Activated T-helper 1 cell treated with Interleukin-2 at 50 U/mL for 16 hours (primary cell): ENCODE results near the gene DLG1.

ENCODE experiments used
- DNase-seq: peaks from one replicate; pipeline ENCODE4 v3.0.0-alpha.2; 2020; ENCODE audit warnings: low read depth

Gene DLG1

GRCh38 chr3:197014942-197015575 is 283.4 kb downstream of the DLG1 start:
- DNase-seq, result no peak

- no peak for DNase-seq
Measured at GRCh38 chr3:197014024-197014423, 284.4 kb downstream of the DLG1 start.

GRCh38 chr3:197012540-197012883 is 285.9 kb downstream of the DLG1 start:
- no peak for DNase-seq

- DNase-seq, result no peak
Measured at GRCh38 chr3:197011780-197012539, 286.5 kb downstream of the DLG1 start.

- no peak for DNase-seq
Measured at GRCh38 chr3:197010556-197011351, 287.7 kb downstream of the DLG1 start.

- DNase-seq, result no peak
Measured at GRCh38 chr3:197009532-197010019, 288.8 kb downstream of the DLG1 start.

- DNase-seq, result no peak
Measured at GRCh38 chr3:197008436-197009209, 289.8 kb downstream of the DLG1 start.

- no peak for DNase-seq
Measured at GRCh38 chr3:197007953-197008352, 290.5 kb downstream of the DLG1 start.

GRCh38 chr3:197007296-197007940 is 291.0 kb downstream of the DLG1 start:
- DNase-seq, result no peak

GRCh38 chr3:197006860-197007259 is 291.6 kb downstream of the DLG1 start:
- no peak for DNase-seq

GRCh38 chr3:197006446-197006845 is 292.0 kb downstream of the DLG1 start:
- no peak for DNase-seq

- no peak for DNase-seq
Measured at GRCh38 chr3:197003461-197004385, 294.7 kb downstream of the DLG1 start.

GRCh38 chr3:197002701-197003454 is 295.5 kb downstream of the DLG1 start:
- DNase-seq, result peak; percentile 66

GRCh38 chr3:197001972-197002700 is 296.3 kb downstream of the DLG1 start:
- no peak for DNase-seq

- no peak for DNase-seq
Measured at GRCh38 chr3:197001106-197001971, 297.1 kb downstream of the DLG1 start.

GRCh38 chr3:197000211-197000610 is 298.2 kb downstream of the DLG1 start:
- no peak for DNase-seq

- no peak for DNase-seq
Measured at GRCh38 chr3:196998966-196999760, 299.2 kb downstream of the DLG1 start.
